Activated CD8-positive, alpha-beta T cell treated with anti-CD3 and anti-CD28 coated beads for 36 hours (primary cell): Measurements from ENCODE around the gene OLFML2A. TPM values are rescaled to one million over a fixed set of nuclear protein-coding genes. Genes with fewer than 3 reads are reported as not detected.

Source experiments
- ATAC-seq: fragments of 200-7000 bp; cut with Tn5 transposase; one replicate; pipeline ENCODE4 v1.10.0; 2021; ENCODE audit warnings: mild to moderate bottlenecking, moderate library complexity
- CTCF ChIA-PET: fragments of 350-600 bp; sonication (Branson Sonifier 250); formaldehyde crosslinking; loops from one replicate; lab custom pipeline; 2021; ENCODE audit warnings: antibody characterized with exemption; lab: Charles Lee
- POLR2A ChIA-PET: fragments of 350-600 bp; sonication (Branson Sonifier 250); formaldehyde crosslinking; loops from one replicate; lab custom pipeline; 2021; ENCODE audit warnings: antibody characterized with exemption; lab: Charles Lee
- DNase-seq: peaks from one replicate; pipeline ENCODE4 v3.0.0-alpha.2; 2020
- H3K27ac Mint-ChIP-seq: one replicate; pipeline ENCODE4 v1.8.0; 2021; ENCODE audit warnings: mild to moderate bottlenecking, mixed read lengths
- H3K27me3 Mint-ChIP-seq: one replicate; pipeline ENCODE4 v1.8.0; 2021; ENCODE audit warnings: mixed read lengths
- H3K36me3 Mint-ChIP-seq: one replicate; pipeline ENCODE4 v1.8.0; 2021; ENCODE audit warnings: low read depth, mixed read lengths
- H3K4me1 Mint-ChIP-seq: one replicate; pipeline ENCODE4 v1.8.0; 2021; ENCODE audit warnings: low read depth, mixed read lengths
- H3K4me3 Mint-ChIP-seq: one replicate; pipeline ENCODE4 v1.8.0; 2021; ENCODE audit warnings: mild to moderate bottlenecking, moderate library complexity, mixed read lengths
- H3K9me3 Mint-ChIP-seq: one replicate; pipeline ENCODE4 v1.8.0; 2021; ENCODE audit warnings: mixed read lengths
- intact Hi-C: fragments of 100-400 bp; cut with micrococcal nuclease; formaldehyde crosslinking; loops from one replicate; pipeline ENCODE4 v1.10.0; 2022
- total RNA-seq, 2 experiments: library from RNA; stranded (reverse); gene quantifications; one replicate each; pipeline ENCODE4 v1.2.3, GENCODE V29; 2021
- TF ChIP-seq, protein P1 (sequence below): fragments of 200-600 bp; IDR thresholded peaks from one replicate; pipeline ENCODE4 v1.8.0; 2022; ENCODE audit warnings: antibody characterized with exemption, mild to moderate bottlenecking

Gene OLFML2A
- total RNA-seq, 2 experiments from 2014 or later, result not detected

DNA sequence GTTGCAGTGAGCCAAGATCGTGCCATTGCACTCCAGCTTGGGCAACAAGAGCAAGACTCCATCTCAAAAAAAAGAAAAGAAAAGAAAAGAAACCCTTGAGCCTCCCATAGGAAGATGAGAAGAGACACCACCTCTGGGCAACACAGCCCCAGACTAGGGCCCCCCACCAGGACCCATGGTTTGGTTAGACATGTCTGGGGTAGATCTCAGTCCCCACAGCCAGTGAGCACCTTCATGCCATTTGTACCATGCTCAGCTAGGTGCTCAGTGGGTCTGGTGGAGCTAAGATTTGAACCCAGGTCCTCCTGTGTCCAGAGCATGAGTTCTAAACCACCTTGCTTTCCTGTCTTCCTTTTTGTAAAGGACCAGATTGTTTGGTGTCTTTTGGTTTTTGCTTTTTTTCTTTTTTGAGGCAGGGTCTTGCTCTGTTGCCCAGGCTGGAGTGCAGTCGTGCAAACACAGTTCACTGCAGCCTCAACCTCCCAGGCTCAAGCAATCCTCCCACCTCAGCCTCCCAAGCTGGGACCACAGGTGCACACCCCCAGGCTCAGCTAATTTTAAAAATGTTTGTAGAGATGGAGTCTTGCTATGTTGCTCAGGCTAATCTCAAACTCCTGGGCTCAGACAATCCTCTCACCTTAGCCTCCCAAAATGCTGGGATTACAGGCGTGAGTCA, 11.7 kb downstream of the OLFML2A start:
- H3K27me3 Mint-ChIP-seq, result peaks cover 8% of the 10 kb centered on the region
- H3K4me1 Mint-ChIP-seq, result no peaks in the 10 kb centered on the region
- intact Hi-C loops, result no loop called here
- no peaks in the 10 kb centered on the region for H3K36me3 Mint-ChIP-seq
- TF ChIP-seq, protein P1, sequence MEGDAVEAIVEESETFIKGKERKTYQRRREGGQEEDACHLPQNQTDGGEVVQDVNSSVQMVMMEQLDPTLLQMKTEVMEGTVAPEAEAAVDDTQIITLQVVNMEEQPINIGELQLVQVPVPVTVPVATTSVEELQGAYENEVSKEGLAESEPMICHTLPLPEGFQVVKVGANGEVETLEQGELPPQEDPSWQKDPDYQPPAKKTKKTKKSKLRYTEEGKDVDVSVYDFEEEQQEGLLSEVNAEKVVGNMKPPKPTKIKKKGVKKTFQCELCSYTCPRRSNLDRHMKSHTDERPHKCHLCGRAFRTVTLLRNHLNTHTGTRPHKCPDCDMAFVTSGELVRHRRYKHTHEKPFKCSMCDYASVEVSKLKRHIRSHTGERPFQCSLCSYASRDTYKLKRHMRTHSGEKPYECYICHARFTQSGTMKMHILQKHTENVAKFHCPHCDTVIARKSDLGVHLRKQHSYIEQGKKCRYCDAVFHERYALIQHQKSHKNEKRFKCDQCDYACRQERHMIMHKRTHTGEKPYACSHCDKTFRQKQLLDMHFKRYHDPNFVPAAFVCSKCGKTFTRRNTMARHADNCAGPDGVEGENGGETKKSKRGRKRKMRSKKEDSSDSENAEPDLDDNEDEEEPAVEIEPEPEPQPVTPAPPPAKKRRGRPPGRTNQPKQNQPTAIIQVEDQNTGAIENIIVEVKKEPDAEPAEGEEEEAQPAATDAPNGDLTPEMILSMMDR, result no peak
- POLR2A ChIA-PET, result no interaction called here
- H3K9me3 Mint-ChIP-seq, result no peaks in the 10 kb centered on the region
- no peak overlapping the region for H3K4me3 Mint-ChIP-seq
- CTCF ChIA-PET, result interaction anchor here (0.8 to 3.9 kb wide), 5 partner anchors 10 to 64 kb away, joined by 3 to 18 read pairs (median 3); partner anchors contain the start of genes NR6A1 and WDR38
- DNase-seq, result no peak
- no peak overlapping the region for H3K27ac Mint-ChIP-seq
- ATAC-seq, result no peak

DNA sequence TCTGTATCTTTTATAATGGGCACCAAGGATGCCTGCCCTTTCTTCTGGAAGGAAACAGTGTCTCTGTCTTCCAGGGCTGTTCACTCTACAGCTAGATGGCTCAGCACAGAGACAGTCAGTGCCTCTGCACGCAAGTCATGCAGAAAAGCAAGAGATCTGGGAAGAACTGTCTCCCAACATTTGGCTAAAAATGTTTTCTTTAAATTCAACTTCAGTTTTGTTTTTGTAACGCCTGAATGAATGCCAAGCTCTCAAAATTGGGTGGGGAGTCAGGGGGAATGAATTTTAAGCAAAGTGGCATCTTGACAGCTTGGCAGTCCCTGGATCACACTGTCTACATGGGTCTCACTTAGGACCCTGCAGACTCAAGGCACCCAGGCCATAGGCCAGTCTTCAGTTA, 12.6 kb downstream of the OLFML2A start:
- DNase-seq, result no peak
- Mint-ChIP-seq H3K9me3 (no peaks in the 10 kb centered on the region), H3K27me3 (peaks cover 11% of the 10 kb centered on the region), H3K4me1 (no peaks in the 10 kb centered on the region), H3K4me3 (no peak overlapping the region), H3K36me3 (no peaks in the 10 kb centered on the region), H3K27ac (no peak overlapping the region)
- POLR2A ChIA-PET, result no interaction called here
- intact Hi-C loops, result no loop called here
- no peak for ATAC-seq
- TF ChIP-seq, protein P1, result no peak
- CTCF ChIA-PET, result interaction anchor here (0.8 to 3.9 kb wide), 4 partner anchors 15 to 63 kb away, joined by 3 to 18 read pairs (median 4); partner anchors contain the start of genes NR6A1 and WDR38

DNA sequence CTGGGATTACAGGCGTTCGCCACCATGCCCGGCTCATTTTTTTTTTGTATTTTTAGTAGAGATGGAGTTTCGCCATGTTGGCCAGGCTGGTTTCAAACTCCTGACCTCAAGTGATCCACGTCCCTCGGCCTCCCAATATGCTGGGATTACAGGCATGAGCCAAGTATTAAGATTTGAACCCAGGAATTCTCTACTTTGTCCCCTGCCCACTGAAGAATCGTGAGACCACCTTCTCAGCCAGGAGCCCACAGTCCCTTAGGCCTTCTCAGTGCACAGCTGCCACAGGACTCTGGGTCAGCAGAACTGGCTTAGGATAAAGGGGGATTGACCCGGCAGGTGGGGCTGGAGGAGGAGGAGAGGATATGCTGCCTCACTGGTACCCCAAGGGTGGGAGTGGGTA, 13.4 kb downstream of the OLFML2A start:
- no peaks in the 10 kb centered on the region for H3K36me3 Mint-ChIP-seq
- TF ChIP-seq, protein P1, result no peak

DNA sequence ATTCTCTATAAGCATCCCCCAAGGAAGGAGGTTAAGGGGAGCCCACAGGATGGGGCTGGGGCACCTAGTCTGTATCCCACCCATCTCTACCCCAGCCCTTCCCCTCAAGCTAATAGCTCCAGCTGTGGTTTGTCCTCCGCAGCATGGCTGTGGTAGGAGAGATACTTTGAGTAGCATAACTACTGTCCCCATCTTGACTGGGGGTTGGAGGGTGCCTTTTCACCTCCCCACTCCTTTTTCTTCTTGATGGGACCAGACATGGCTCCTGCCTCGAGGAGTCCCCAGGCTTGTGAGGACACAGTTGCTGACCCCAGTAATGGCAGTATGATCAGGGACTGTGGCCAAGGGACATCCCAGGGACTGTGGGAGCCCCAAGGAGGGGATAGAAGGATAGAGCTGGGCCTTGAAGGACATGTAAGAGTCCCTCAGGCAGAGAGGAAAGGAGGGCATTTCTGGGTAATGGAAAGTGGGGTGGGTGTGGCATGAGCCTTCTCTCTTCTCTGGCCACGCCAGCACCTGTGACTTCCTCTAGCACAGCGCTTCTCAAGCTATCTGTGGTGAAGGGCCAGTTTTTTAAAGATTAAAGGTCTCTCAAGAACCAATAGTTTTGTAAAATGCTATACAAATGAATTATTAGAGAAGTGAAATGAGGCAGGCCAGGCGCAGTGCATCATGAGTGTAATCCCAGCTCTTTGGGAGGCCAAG, 14.0 kb downstream of the OLFML2A start:
- CTCF ChIA-PET, result no interaction called here
- TF ChIP-seq, protein P1, result no peak
- Mint-ChIP-seq H3K4me3 (no peak overlapping the region), H3K4me1 (no peaks in the 10 kb centered on the region), H3K9me3 (no peaks in the 10 kb centered on the region), H3K36me3 (no peaks in the 10 kb centered on the region), H3K27ac (no peak overlapping the region), H3K27me3 (peaks cover 10% of the 10 kb centered on the region)
- DNase-seq (no peak), ATAC-seq (no peak)
- POLR2A ChIA-PET, result no interaction called here
- intact Hi-C loops, result no loop called here

More for the DNA sequence above, 13.4 kb downstream of the OLFML2A start:
- ChIA-PET POLR2A (no interaction called here), CTCF (interaction anchor here (1.7 to 3.9 kb wide), 2 partner anchors 19 to 63 kb away, joined by 5 to 18 read pairs; partner anchors contain the start of genes NR6A1 and WDR38)
- DNase-seq (no peak), ATAC-seq (no peak)
- no peak overlapping the region for H3K27ac Mint-ChIP-seq
- peaks cover 11% of the 10 kb centered on the region for H3K27me3 Mint-ChIP-seq
- H3K9me3 Mint-ChIP-seq, result no peaks in the 10 kb centered on the region
- intact Hi-C loops, result no loop called here
- H3K4me1 Mint-ChIP-seq, result no peaks in the 10 kb centered on the region
- no peak overlapping the region for H3K4me3 Mint-ChIP-seq
